Esophagus muscularis mucosa (tissue), 4 donors: Measurements from ENCODE around the gene ANK3. TPM values are rescaled to one million over a fixed set of nuclear protein-coding genes. Genes with fewer than 3 reads are reported as not detected.

Source experiments
- DNase-seq: peaks from one replicate; pipeline ENCODE4 v3.0.0-alpha.2; 2017; ENCODE audit errors: extremely low spot score
- H3K27ac ChIP-seq, 4 donors: fragments of 200-600 bp; sonication (generic); replicated peaks in 1 of 4; 1 replicate in 3 of 4; 2 replicates in 1 of 4; pipeline ENCODE4 v1.5.1; 2016 to 2019; ENCODE audit warnings: mild to moderate bottlenecking in 1 of 4
- H3K27me3 ChIP-seq, 4 donors: fragments of 200-600 bp; sonication (generic); one replicate each; pipeline versions ENCODE4 v1.5.1 to v1.6.0; 2016 to 2019
- H3K36me3 ChIP-seq, 4 donors: fragments of 200-600 bp; sonication (generic); one replicate each; pipeline ENCODE4 v1.5.1; 2016 to 2019
- H3K4me1 ChIP-seq, 4 donors: fragments of 200-600 bp; sonication (generic); one replicate each; pipeline ENCODE4 v1.5.1; 2016 to 2019
- H3K4me3 ChIP-seq, 4 donors: fragments of 200-600 bp; sonication (generic); 1 replicate in 2 of 4; 2 replicates in 2 of 4; pipeline ENCODE4 v1.5.1; 2016 to 2019; ENCODE audit warnings: mild to moderate bottlenecking in 4 of 4, moderate library complexity in 1 of 4
- H3K9me3 ChIP-seq, 4 donors: fragments of 200-600 bp; sonication (generic); 1 replicate in 3 of 4; 2 replicates in 1 of 4; pipeline ENCODE4 v1.5.1; 2016 to 2019
- EP300 ChIP-seq: sonication (generic); formaldehyde crosslinking; IDR thresholded peaks from one replicate; pipeline ENCODE4 v1.6.1; 2017; ENCODE audit warnings: antibody characterized with exemption
- POLR2A ChIP-seq: fragments of 450-650 bp; IDR thresholded peaks from one replicate; pipeline ENCODE4 v1.6.1; 2017; ENCODE audit warnings: antibody characterized with exemption, moderate library complexity, mild to moderate bottlenecking, low read depth
- POLR2AphosphoS5 ChIP-seq, 2 donors: sonication (generic); formaldehyde crosslinking; IDR thresholded peaks; one replicate each; pipeline ENCODE4 v1.6.1; 2017; ENCODE audit warnings: antibody characterized with exemption in 2 of 2
- WGBS: methylation state at CpG from one replicate; pipeline ENCODE4 v1.1.5; 2018; 5-methylcytosine and 5-hydroxymethylcytosine counted together
- intact Hi-C: fragments of 100-400 bp; cut with DNase I; formaldehyde crosslinking; loops from one replicate; pipeline ENCODE4 v1.15.1; 2023
- total RNA-seq, 4 donors: library from RNA; depleted of rRNA; stranded (reverse); fragments of >200 nt; gene quantifications; one replicate each; pipeline versions ENCODE4 v1.1.0 to v1.2.1, GENCODE V29; 2016
- TF ChIP-seq, protein P1 (sequence below), 3 experiments: fragments of 200-600 bp in 2 of 3; fragments of 450-650 bp in 1 of 3; sonication (generic) in 2 of 3; IDR thresholded peaks; one replicate each; pipeline ENCODE4 v1.5.1; 2017 to 2019; ENCODE audit warnings: antibody characterized with exemption in 3 of 3, mild to moderate bottlenecking in 2 of 3, moderate library complexity in 1 of 3

ANK3 gene
- total RNA-seq, 4 donors from 2014 or later = 25.5 to 44.9 (median 26.6) TPM

DNA sequence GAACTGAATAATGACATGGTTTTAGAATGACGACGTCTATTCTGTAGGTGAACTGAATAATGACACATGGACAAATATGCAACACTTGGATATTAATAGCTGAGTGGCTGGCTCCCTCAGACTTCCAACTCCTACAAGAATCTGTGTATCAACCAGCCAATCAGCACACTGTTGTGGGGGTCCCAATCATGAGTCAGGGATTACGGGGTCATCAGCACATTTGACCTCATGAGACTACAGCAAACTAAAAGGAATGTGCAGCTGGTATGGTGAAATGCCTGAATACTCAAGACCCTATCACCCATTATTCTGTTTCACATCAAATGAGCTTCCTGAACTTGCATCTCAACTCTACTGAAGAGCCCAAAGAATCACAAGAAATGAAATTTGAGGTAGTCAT lies 192.5 kb downstream of the ANK3 start:
- TF ChIP-seq EP300 = no peak
- TF ChIP-seq, protein P1, sequence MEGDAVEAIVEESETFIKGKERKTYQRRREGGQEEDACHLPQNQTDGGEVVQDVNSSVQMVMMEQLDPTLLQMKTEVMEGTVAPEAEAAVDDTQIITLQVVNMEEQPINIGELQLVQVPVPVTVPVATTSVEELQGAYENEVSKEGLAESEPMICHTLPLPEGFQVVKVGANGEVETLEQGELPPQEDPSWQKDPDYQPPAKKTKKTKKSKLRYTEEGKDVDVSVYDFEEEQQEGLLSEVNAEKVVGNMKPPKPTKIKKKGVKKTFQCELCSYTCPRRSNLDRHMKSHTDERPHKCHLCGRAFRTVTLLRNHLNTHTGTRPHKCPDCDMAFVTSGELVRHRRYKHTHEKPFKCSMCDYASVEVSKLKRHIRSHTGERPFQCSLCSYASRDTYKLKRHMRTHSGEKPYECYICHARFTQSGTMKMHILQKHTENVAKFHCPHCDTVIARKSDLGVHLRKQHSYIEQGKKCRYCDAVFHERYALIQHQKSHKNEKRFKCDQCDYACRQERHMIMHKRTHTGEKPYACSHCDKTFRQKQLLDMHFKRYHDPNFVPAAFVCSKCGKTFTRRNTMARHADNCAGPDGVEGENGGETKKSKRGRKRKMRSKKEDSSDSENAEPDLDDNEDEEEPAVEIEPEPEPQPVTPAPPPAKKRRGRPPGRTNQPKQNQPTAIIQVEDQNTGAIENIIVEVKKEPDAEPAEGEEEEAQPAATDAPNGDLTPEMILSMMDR (IDR thresholded peaks at IDR 0.05) = no peak
- no peak for TF ChIP-seq POLR2AphosphoS5 (IDR thresholded peaks at IDR 0.05)
- no peak for TF ChIP-seq POLR2A
- WGBS = 80% methylated on average over 3 of the region's 3 CpGs
- H3K27ac ChIP-seq = no peak overlapping the region
- H3K36me3 ChIP-seq = peaks cover 0 to 70% (median 0%) of the 10 kb centered on the region in 4 donors
- H3K4me1 ChIP-seq = no peaks in the 10 kb centered on the region
- H3K4me3 ChIP-seq = no peak overlapping the region
- no peaks in the 10 kb centered on the region for H3K9me3 ChIP-seq
- no peaks in the 10 kb centered on the region for H3K27me3 ChIP-seq
- no peak for DNase-seq
- intact Hi-C loops = no loop called here

DNA sequence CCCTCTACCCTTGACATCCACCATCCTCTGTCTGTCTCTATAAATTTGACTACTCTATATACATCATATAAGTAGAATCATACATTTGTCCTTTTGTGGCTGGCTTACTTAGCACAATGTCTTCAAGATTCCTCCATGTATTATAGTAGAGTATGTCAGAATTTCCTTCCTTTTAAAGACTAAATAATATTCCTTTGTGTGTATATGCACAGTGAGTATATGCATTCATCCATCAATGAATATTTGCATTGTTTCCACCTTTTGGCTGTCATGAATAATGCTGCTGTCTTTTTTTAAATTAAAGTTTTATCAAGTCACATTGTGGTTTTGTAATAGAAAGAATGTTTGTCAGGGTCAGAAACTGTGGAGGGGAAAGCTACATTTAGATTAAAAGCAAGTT lies 195.3 kb downstream of the ANK3 start:
- intact Hi-C loops = no loop called here
- TF ChIP-seq, protein P1 (IDR thresholded peaks at IDR 0.05) = no peak
- TF ChIP-seq POLR2AphosphoS5 (IDR thresholded peaks at IDR 0.05) (no peak), EP300 (no peak), POLR2A (no peak)
- H3K36me3 ChIP-seq = peaks cover 0 to 62% (median 0%) of the 10 kb centered on the region in 4 donors
- no peak for DNase-seq
- peaks cover 0 to 4% (median 0%) of the 10 kb centered on the region in 4 donors for H3K4me1 ChIP-seq
- no peak overlapping the region for H3K27ac ChIP-seq
- peaks cover 0 to 6% (median 0%) of the 10 kb centered on the region in 4 donors for H3K9me3 ChIP-seq
- H3K4me3 ChIP-seq = no peak overlapping the region
- H3K27me3 ChIP-seq = no peaks in the 10 kb centered on the region

DNA sequence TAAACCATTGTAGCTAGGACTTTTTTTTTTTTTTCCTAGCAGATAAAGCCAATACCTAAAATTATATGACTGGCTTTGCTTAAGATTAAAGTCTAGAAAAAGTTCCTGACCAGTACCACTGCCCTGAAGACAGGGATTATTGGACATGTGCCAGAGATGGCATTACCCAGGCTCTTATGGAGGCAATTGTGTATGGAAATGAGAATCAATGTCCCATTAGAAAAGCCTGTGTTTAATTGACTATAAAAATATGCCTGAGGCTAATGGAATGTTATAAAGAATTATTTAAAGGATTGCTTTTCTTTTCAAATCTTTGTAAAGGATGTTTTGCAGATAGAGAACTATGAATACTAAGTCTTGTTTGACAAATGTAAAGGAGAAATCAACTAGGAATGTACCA lies 196.7 kb downstream of the ANK3 start:
- no peak for DNase-seq
- intact Hi-C loops = no loop called here
- Histone ChIP-seq H3K36me3 (peaks cover 0 to 47% (median 0%) of the 10 kb centered on the region in 4 donors), H3K9me3 (peaks cover 0 to 6% (median 0%) of the 10 kb centered on the region in 4 donors), H3K4me1 (peaks cover 0 to 12% (median 0%) of the 10 kb centered on the region in 4 donors), H3K27ac (no peak overlapping the region), H3K4me3 (no peak overlapping the region), H3K27me3 (no peaks in the 10 kb centered on the region)
- no peak for TF ChIP-seq POLR2AphosphoS5 (IDR thresholded peaks at IDR 0.05)
- no peak for TF ChIP-seq POLR2A
- TF ChIP-seq, protein P1 (IDR thresholded peaks at IDR 0.05) = no peak
- no peak for TF ChIP-seq EP300

DNA sequence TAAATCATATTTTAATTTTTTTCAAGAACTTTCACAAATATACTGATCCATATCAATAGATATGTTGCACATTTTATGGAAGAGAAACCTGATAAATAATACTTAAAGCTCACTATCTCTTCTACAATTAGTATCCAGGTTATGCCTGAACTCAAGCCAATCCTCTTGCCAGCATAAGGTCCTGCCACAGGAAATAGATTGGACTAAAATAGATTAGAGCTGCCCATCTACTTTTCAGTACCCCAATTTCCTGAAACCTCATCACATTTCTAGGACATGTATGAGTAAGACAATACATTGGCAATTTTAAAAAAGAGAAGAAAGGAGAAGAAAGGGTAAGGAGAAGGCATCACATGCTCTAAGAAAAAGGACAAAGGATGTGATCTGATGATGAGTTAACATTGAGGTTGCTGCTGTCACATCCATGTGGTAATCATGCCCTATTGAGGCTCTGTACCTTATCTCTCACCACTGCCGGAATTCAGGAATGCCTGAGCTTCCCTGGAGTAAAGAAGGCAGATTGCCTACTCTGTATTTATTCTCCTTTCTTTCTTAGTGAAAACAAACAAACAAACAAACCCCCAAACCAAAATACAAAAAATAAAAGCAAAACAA lies 199.7 kb downstream of the ANK3 start:
- 96% methylated on average over 1 of the region's 1 CpG for WGBS

More for the DNA sequence above, 199.7 kb downstream of the ANK3 start:
- Histone ChIP-seq H3K27me3 (no peaks in the 10 kb centered on the region), H3K4me1 (peaks cover 0 to 15% (median 0%) of the 10 kb centered on the region in 4 donors), H3K9me3 (peaks cover 0 to 6% (median 0%) of the 10 kb centered on the region in 4 donors), H3K27ac (no peak overlapping the region), H3K4me3 (no peak overlapping the region), H3K36me3 (peaks cover 0 to 35% (median 0%) of the 10 kb centered on the region in 4 donors)
- TF ChIP-seq EP300 (no peak), POLR2A (no peak), POLR2AphosphoS5 (IDR thresholded peaks at IDR 0.05) (no peak)
- TF ChIP-seq, protein P1 (IDR thresholded peaks at IDR 0.05) = no peak
- intact Hi-C loops = no loop called here
- no peak for DNase-seq
